ENCODE data around the gene IZUMO1R.

IZUMO1R gene

DNA sequence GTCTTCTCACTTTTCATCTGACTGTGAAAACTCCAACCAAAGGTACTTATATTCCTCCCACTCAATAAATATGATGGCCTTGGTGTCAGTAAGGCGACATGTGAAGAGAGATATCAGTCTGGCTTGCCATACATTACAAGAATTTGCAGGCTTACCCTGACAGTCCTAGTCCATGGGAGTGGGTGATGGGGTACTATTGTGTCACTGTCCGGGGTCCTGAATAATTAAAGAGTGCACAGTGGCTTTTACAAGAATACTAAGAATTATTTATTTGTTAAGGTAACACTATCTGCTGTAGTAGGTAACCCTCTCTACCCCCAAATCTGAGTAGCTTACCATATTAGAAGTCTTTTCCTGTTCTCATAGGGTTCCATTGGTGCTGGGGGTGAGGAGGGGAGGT is 23.1 kb upstream of the IZUMO1R start:
- TF ChIP-seq, protein P1, sequence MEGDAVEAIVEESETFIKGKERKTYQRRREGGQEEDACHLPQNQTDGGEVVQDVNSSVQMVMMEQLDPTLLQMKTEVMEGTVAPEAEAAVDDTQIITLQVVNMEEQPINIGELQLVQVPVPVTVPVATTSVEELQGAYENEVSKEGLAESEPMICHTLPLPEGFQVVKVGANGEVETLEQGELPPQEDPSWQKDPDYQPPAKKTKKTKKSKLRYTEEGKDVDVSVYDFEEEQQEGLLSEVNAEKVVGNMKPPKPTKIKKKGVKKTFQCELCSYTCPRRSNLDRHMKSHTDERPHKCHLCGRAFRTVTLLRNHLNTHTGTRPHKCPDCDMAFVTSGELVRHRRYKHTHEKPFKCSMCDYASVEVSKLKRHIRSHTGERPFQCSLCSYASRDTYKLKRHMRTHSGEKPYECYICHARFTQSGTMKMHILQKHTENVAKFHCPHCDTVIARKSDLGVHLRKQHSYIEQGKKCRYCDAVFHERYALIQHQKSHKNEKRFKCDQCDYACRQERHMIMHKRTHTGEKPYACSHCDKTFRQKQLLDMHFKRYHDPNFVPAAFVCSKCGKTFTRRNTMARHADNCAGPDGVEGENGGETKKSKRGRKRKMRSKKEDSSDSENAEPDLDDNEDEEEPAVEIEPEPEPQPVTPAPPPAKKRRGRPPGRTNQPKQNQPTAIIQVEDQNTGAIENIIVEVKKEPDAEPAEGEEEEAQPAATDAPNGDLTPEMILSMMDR (IDR thresholded peaks at IDR 0.05; ENCODE audit: borderline replicate concordance, control extremely low read depth, extremely low read depth, insufficient read depth, missing control alignments), result no peak
- DNase-seq (ENCODE audit: low spot score), result no peak
- in situ Hi-C loops (cut with MboI; ENCODE audit: low sequenced_read_pairs, unreplicated experiment), result no loop called here

DNA sequence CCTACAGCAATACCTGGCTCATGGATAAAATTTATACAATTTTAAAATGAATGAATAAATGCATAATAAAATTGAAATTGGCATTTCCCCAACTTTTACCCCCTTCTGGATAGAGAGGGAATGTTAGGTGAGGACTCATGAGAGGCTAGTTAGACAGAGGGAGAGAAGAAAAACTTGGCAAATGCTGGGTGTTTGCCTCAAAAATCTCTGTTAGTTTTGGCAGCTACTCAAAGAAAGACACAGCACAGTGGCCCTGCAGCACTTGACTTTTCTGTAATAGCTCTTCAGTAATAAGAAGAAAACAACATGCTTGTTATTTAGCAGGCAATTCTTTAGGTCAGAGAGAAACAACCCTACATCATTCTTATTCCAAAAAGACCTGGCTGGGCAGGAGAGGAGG is 20.7 kb upstream of the IZUMO1R start:
- in situ Hi-C loops (cut with MboI; ENCODE audit: low sequenced_read_pairs, unreplicated experiment), result no loop called here
- DNase-seq (ENCODE audit: low spot score), result no peak
- TF ChIP-seq, protein P1 (IDR thresholded peaks at IDR 0.05; ENCODE audit: borderline replicate concordance, control extremely low read depth, extremely low read depth, insufficient read depth, missing control alignments), result no peak

DNA sequence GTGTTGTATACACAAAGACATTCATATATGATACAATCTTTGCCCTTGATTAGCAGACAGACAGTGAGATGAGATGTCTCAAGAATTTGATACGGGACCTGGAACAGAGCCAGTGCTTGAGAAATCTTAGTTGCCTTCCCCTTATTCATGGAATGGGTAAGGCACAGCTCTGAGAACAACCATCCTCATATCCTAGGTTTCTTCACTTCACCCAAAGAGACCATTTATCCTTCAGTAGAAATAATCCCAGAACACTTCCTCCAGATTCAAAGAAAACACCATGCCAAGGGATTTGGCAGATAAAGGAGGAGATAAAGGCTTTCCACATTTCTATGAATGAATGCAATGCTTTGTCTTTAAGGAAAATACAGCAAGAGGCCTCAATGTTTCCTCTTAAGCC is 8.8 kb upstream of the IZUMO1R start:
- in situ Hi-C loops (cut with MboI; ENCODE audit: low sequenced_read_pairs, unreplicated experiment), result no loop called here
- TF ChIP-seq, protein P1 (IDR thresholded peaks at IDR 0.05; ENCODE audit: borderline replicate concordance, control extremely low read depth, extremely low read depth, insufficient read depth, missing control alignments), result no peak
- DNase-seq (ENCODE audit: low spot score), result no peak

DNA sequence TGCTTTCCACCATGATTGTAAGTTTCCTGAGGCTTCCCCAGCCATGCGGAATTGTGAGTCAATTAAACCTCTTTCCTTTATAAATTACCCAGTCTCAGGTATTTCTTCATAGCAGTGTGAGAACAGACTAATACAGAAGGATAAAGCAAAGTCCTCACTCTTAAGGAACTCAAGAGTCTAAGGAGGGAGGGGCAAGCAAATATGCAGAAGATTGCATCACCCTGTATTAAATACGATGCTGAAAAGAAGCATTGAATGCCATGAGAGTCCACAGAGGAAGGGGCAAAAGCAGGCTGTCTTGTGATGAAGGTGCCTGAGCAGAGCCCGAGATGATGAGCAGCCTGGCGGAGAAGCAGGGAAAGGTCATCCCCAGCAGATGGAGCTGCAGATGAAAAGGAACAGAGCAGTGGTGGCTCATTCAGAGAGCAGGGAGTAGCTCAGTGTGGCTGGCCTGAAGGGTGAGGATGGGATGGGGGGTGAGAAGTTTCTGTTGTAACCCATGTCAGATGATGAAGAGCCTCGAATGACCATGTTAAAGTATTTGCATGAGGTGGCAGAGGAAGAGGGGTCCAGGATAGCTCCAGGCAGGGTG is 6.3 kb upstream of the IZUMO1R start:
- in situ Hi-C loops (cut with MboI; ENCODE audit: low sequenced_read_pairs, unreplicated experiment), result no loop called here
- no peak for DNase-seq (ENCODE audit: low spot score)
- TF ChIP-seq, protein P1 (IDR thresholded peaks at IDR 0.05; ENCODE audit: borderline replicate concordance, control extremely low read depth, extremely low read depth, insufficient read depth, missing control alignments), result peak; percentile 2

DNA sequence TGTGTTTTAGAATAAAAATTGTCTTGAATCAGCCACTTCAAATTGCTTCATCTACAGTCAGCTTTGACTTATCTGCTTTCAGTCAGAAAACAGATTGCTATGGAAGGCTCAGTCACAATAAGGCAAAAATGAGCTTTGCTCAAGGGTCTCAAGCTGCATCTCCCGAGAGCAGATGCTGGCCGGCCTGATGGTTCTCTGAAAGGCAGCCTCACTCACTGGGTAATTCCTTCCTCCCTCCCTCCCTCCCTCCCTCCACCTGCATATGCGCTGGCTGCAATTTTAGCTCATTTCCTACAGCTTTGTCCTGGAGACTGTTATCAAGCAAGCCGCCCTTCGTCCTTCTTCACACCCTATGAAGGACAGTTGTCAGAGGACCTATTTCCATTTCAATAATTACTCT is 1.6 kb upstream of the IZUMO1R start:
- no peak for DNase-seq (ENCODE audit: low spot score)
- in situ Hi-C loops (cut with MboI; ENCODE audit: low sequenced_read_pairs, unreplicated experiment), result no loop called here
- TF ChIP-seq, protein P1 (IDR thresholded peaks at IDR 0.05; ENCODE audit: borderline replicate concordance, control extremely low read depth, extremely low read depth, insufficient read depth, missing control alignments), result no peak

DNA sequence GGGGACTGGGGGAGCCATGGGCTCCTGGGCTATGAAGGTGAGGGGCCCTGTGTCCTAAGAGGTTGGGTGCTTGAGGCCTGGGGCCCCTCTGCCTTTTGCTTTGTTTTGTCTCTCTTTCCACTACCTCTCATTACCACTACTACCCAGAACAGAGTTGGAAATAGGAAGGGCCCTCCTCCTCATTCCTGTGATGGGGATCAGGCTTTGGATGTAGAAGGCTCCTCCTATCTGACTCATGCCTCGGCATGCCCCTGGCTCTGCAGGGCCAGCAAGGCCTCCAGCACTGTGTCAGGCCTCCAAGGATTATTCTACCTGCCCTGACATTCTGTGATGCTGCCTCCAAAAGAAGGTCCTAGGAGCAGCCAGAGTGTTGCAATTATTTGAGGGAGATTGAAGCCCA is 766 bp downstream of the IZUMO1R start:
- TF ChIP-seq, protein P1 (IDR thresholded peaks at IDR 0.05; ENCODE audit: borderline replicate concordance, control extremely low read depth, extremely low read depth, insufficient read depth, missing control alignments), result no peak
- in situ Hi-C loops (cut with MboI; ENCODE audit: low sequenced_read_pairs, unreplicated experiment), result no loop called here
- no peak for DNase-seq (ENCODE audit: low spot score)

Data from GM13976 (cell line).